SK-N-SH treated with all-trans-retinoic acid at 6 μM for 48 hours (cell line): Measurements from ENCODE around the gene CDK12.

Experiments
- ATAC-seq: fragments of 200-7000 bp; cut with Tn5 transposase; 3 replicates; pipeline ENCODE4 v1.9.1; 2020; ENCODE audit warnings: mild to moderate bottlenecking, moderate library complexity
- ARNTL ChIP-seq: fragments of 450-650 bp; formaldehyde crosslinking; IDR thresholded peaks from 2 replicates; pipeline ENCODE4 v1.5.0; 2020; ENCODE audit warnings: low read depth, mild to moderate bottlenecking, moderate library complexity, borderline replicate concordance
- BACH2 ChIP-seq: fragments of 250-450 bp; sonication (Bioruptor Pico); IDR thresholded peaks from 2 replicates; pipeline ENCODE4 v1.9.0; 2021; ENCODE audit warnings: mild to moderate bottlenecking, borderline replicate concordance
- CREB5 ChIP-seq: fragments of 250-450 bp; sonication (Bioruptor Pico); IDR thresholded peaks from 2 replicates; pipeline ENCODE4 v1.5.1; 2020; ENCODE audit warnings: low read depth, mild to moderate bottlenecking, moderate library complexity
- CSDC2 ChIP-seq: fragments of 250-450 bp; sonication (Bioruptor Pico); IDR thresholded peaks from 2 replicates; pipeline ENCODE4 v1.5.0; 2020; ENCODE audit warnings: mild to moderate bottlenecking, moderate library complexity
- CSRNP3 ChIP-seq: fragments of 250-450 bp; sonication (Bioruptor Pico); IDR thresholded peaks from 2 replicates; pipeline ENCODE4 v1.5.1; 2021; ENCODE audit warnings: mild to moderate bottlenecking, moderate library complexity
- ESRRG ChIP-seq: fragments of 250-450 bp; sonication (Bioruptor Pico); IDR thresholded peaks from 2 replicates; pipeline ENCODE4 v1.6.1; 2021; ENCODE audit warnings: mild to moderate bottlenecking
- GLIS3 ChIP-seq: fragments of 250-450 bp; sonication (Bioruptor Pico); IDR thresholded peaks from 2 replicates; pipeline ENCODE4 v1.5.0; 2020; ENCODE audit warnings: mild to moderate bottlenecking, moderate library complexity
- ISL1 ChIP-seq: fragments of 250-450 bp; sonication (Bioruptor Pico); IDR thresholded peaks from 2 replicates; pipeline ENCODE4 v2.1.2; 2022; ENCODE audit warnings: mild to moderate bottlenecking, moderate library complexity
- OSR1 ChIP-seq: fragments of 250-450 bp; sonication (Bioruptor Pico); IDR thresholded peaks from 2 replicates; pipeline ENCODE4 v1.8.0; 2022; ENCODE audit warnings: moderate library complexity, mild to moderate bottlenecking, inconsistent platforms
- PATZ1 ChIP-seq: fragments of 250-450 bp; sonication (Bioruptor Pico); IDR thresholded peaks from 2 replicates; pipeline ENCODE4 v1.8.0; 2020; ENCODE audit warnings: mild to moderate bottlenecking, moderate library complexity, borderline replicate concordance
- POU6F1 ChIP-seq: fragments of 250-450 bp; sonication (Bioruptor Pico); IDR thresholded peaks from 2 replicates; pipeline ENCODE4 v1.8.0; 2021; ENCODE audit warnings: low read depth, mild to moderate bottlenecking, moderate library complexity, borderline replicate concordance
- PPARA ChIP-seq: fragments of 250-450 bp; sonication (Bioruptor Pico); IDR thresholded peaks from 2 replicates; pipeline ENCODE4 v1.5.0; 2020; ENCODE audit warnings: mild to moderate bottlenecking, borderline replicate concordance
- RARB ChIP-seq: fragments of 250-450 bp; sonication (Bioruptor Pico); IDR thresholded peaks from 2 replicates; pipeline ENCODE4 v1.8.0; 2021; ENCODE audit warnings: mild to moderate bottlenecking, moderate library complexity
- SNAI2 ChIP-seq: fragments of 250-450 bp; sonication (Bioruptor Pico); IDR thresholded peaks from 2 replicates; pipeline ENCODE4 v1.5.0; 2020; ENCODE audit warnings: mild to moderate bottlenecking, moderate library complexity
- TCF4 ChIP-seq: fragments of 250-450 bp; sonication (Bioruptor Pico); IDR thresholded peaks from 2 replicates; pipeline ENCODE4 v1.8.0; 2021; ENCODE audit warnings: mild to moderate bottlenecking, moderate library complexity, borderline replicate concordance
- TOX ChIP-seq: fragments of 250-450 bp; sonication (Bioruptor Pico); IDR thresholded peaks from 2 replicates; pipeline ENCODE4 v1.8.0; 2021; ENCODE audit warnings: mild to moderate bottlenecking, moderate library complexity, borderline replicate concordance
- TSHZ2 ChIP-seq: fragments of 250-450 bp; sonication (Bioruptor Pico); IDR thresholded peaks from 2 replicates; pipeline ENCODE4 v1.5.0; 2020; ENCODE audit warnings: mild to moderate bottlenecking, moderate library complexity
- ZC3H10 ChIP-seq: fragments of 250-450 bp; sonication (Bioruptor Pico); IDR thresholded peaks from 2 replicates; pipeline ENCODE4 v1.5.1; 2021; ENCODE audit warnings: mild to moderate bottlenecking, moderate library complexity
- ZNF565 ChIP-seq: fragments of 450-650 bp; formaldehyde crosslinking; conservative IDR thresholded peaks from 2 replicates; pipeline ENCODE4 v1.5.0; 2020; ENCODE audit warnings: low read depth, mild to moderate bottlenecking, moderate library complexity
- ZNF8 ChIP-seq: fragments of 450-650 bp; formaldehyde crosslinking; IDR thresholded peaks from 2 replicates; pipeline ENCODE4 v1.5.0; 2020; ENCODE audit warnings: mild to moderate bottlenecking, moderate library complexity

The CDK12 gene

GRCh38 chr17:39450051-39450450 is 11.2 kb upstream of the CDK12 start:
- ATAC-seq: no peak
- TF ChIP-seq ISL1 (CRISPR knock-in tag) (no peak), TSHZ2 (no peak), ZC3H10 (no peak), CREB5 (CRISPR knock-in tag) (no peak), ZNF565 (CRISPR knock-in tag) (no peak), PPARA (CRISPR knock-in tag) (no peak), POU6F1 (CRISPR knock-in tag) (no peak), RARB (no peak), SNAI2 (CRISPR knock-in tag) (no peak), CSRNP3 (CRISPR knock-in tag) (no peak), PATZ1 (CRISPR knock-in tag) (no peak), GLIS3 (CRISPR knock-in tag) (no peak), TCF4 (CRISPR knock-in tag) (no peak), BACH2 (no peak), ARNTL (CRISPR knock-in tag) (no peak), ZNF8 (no peak), TOX (CRISPR knock-in tag) (no peak), ESRRG (no peak), OSR1 (CRISPR knock-in tag) (no peak), CSDC2 (CRISPR knock-in tag) (no peak)

- peak; percentile 99 for ATAC-seq
- TF ChIP-seq TCF4 (CRISPR knock-in tag) (no peak), ESRRG (no peak), BACH2 (no peak), CSRNP3 (CRISPR knock-in tag) (no peak), ZNF565 (CRISPR knock-in tag) (no peak), RARB (no peak), PATZ1 (CRISPR knock-in tag) (peak; percentile 74; the same call in 1 of the 2 replicates), GLIS3 (CRISPR knock-in tag) (no peak)
Observed at GRCh38 chr17:39450847-39451581, 10.3 kb upstream of the CDK12 start, which contains the start of gene MED1. Gene MED1, minus strand, starts transcription at chr17:39451263. Its CDS starts 201 bp downstream, at chr17:39451062.
